ENCODE results near the gene UTP3. TPM values are rescaled to one million over a fixed set of nuclear protein-coding genes. Genes with fewer than 3 reads are reported as not detected.
A peak's percentile ranks its signal among the peaks of the same experiment; 100 is the strongest.
"Not testable (repeated sequence)": the region's sequence is repeated elsewhere in the genome, so short reads cannot be mapped to it uniquely, and the experiment has no call there.

UTP3 gene
- polyA plus RNA-seq, 1 experiment, result 10.4 TPM

- CTCF ChIA-PET, result interaction anchor here (0.5 to 1.5 kb wide), 6 partner anchors 8 to 990 kb away, joined by 4 to 6 read pairs (median 4); no protein-coding TSS in a partner anchor
- POLR2A ChIA-PET, result interaction anchor here (0.6 kb wide), 4 partner anchors 51 to 1684 kb away, joined by 3 to 7 read pairs (median 4); no protein-coding TSS in a partner anchor
- Histone ChIP-seq H3K4me3 (ENCODE audit: low read depth, low read length) (peak within 1 kb of the TSS; percentile 56), H3K27me3 (ENCODE audit: control insufficient read depth, insufficient read depth, low read length) (no peaks in the 10 kb centered on the region), H3K36me3 (ENCODE audit: control insufficient read depth, insufficient read depth, low read length) (peaks cover 2% of the 10 kb centered on the region; the same call in 1 of the 2 replicates)
- no peak for TF ChIP-seq CTCF (IDR thresholded peaks at IDR 0.05; ENCODE audit: insufficient read depth, low read depth, low read length)
- DNase-seq (ENCODE audit: low read depth), result peak; percentile 85
These were observed 33.4 kb downstream of the UTP3 start, which contains the start of gene RUFY3 for GRCh38 chr4:70721747-70722146. Gene RUFY3 (plus strand): TSS chr4:70721964. CDS start chr4:70722574, 610 bp downstream.

GRCh38 chr4:70722199-70722791 is 34.0 kb downstream of the UTP3 start:
- no peak for DNase-seq (ENCODE audit: low read depth)
- POLR2A ChIA-PET, result interaction anchor here (0.6 kb wide), 4 partner anchors 51 to 1684 kb away, joined by 3 to 7 read pairs (median 4); no protein-coding TSS in a partner anchor
- H3K36me3 ChIP-seq (ENCODE audit: control insufficient read depth, insufficient read depth, low read length), result peaks cover 2% of the 10 kb centered on the region; the same call in 1 of the 2 replicates
- CTCF ChIA-PET, result interaction anchor here (0.5 to 1.3 kb wide), 4 partner anchors 8 to 205 kb away, joined by 4 to 6 read pairs (median 5); no protein-coding TSS in a partner anchor
- no peaks in the 10 kb centered on the region for H3K27me3 ChIP-seq (ENCODE audit: control insufficient read depth, insufficient read depth, low read length)
- peak overlapping the region; percentile 56 for H3K4me3 ChIP-seq (ENCODE audit: low read depth, low read length)
- no peak for TF ChIP-seq CTCF (IDR thresholded peaks at IDR 0.05; ENCODE audit: insufficient read depth, low read depth, low read length)

GRCh38 chr4:70724463-70724862 is 36.1 kb downstream of the UTP3 start:
- peaks cover 2% of the 10 kb centered on the region; the same call in 1 of the 2 replicates for H3K36me3 ChIP-seq (ENCODE audit: control insufficient read depth, insufficient read depth, low read length)
- ChIA-PET CTCF (no interaction called here), POLR2A (no interaction called here)
- DNase-seq (ENCODE audit: low read depth), result no peak
- no peak for TF ChIP-seq CTCF (IDR thresholded peaks at IDR 0.05; ENCODE audit: insufficient read depth, low read depth, low read length)
- H3K27me3 ChIP-seq (ENCODE audit: control insufficient read depth, insufficient read depth, low read length), result no peaks in the 10 kb centered on the region
- no peak overlapping the region for H3K4me3 ChIP-seq (ENCODE audit: low read depth, low read length)

- CTCF ChIA-PET, result interaction anchor here (0.6 to 1.0 kb wide), 4 partner anchors 9 to 68 kb away, joined by 3 to 4 read pairs (median 3); no protein-coding TSS in a partner anchor
- POLR2A ChIA-PET, result interaction anchor here (0.6 kb wide), 1 partner anchor 116 kb away, joined by 5 read pairs; no protein-coding TSS in a partner anchor
- no peak for TF ChIP-seq CTCF (IDR thresholded peaks at IDR 0.05; ENCODE audit: insufficient read depth, low read depth, low read length)
These were observed 37.3 kb downstream of the UTP3 start for GRCh38 chr4:70725633-70726032.

GRCh38 chr4:70726515-70726914 is 38.2 kb downstream of the UTP3 start:
- POLR2A ChIA-PET; H3K4me3 ChIP-seq (ENCODE audit: low read depth, low read length); H3K36me3 ChIP-seq (ENCODE audit: control insufficient read depth, insufficient read depth, low read length); CTCF ChIA-PET; H3K27me3 ChIP-seq (ENCODE audit: control insufficient read depth, insufficient read depth, low read length); DNase-seq (ENCODE audit: low read depth): not testable (repeated sequence)

More at GRCh38 chr4:70725633-70726032, 37.3 kb downstream of the UTP3 start:
- no peak for DNase-seq (ENCODE audit: low read depth)
- Histone ChIP-seq H3K36me3 (ENCODE audit: control insufficient read depth, insufficient read depth, low read length) (peaks cover 2% of the 10 kb centered on the region; the same call in 1 of the 2 replicates), H3K4me3 (ENCODE audit: low read depth, low read length) (no peak overlapping the region), H3K27me3 (ENCODE audit: control insufficient read depth, insufficient read depth, low read length) (no peaks in the 10 kb centered on the region)

Data from BJ (cell line).